NOMO-1 treated with dmso at 0.1 percent for 144 hours (cell line): Measurements from ENCODE around the gene TBC1D9.

Experiments
- DNase-seq: peaks from one replicate; lab custom pipeline; 2025; ENCODE audit not compliant: unreplicated experiment; lab: John Stamatoyannopoulos, UW

The TBC1D9 gene

GRCh38 chr4:140725556-140725955 is 30.6 kb downstream of the TBC1D9 start:
- no peak for DNase-seq

- no peak for DNase-seq
These were observed 31.4 kb downstream of the TBC1D9 start for GRCh38 chr4:140724760-140725159.

DNA sequence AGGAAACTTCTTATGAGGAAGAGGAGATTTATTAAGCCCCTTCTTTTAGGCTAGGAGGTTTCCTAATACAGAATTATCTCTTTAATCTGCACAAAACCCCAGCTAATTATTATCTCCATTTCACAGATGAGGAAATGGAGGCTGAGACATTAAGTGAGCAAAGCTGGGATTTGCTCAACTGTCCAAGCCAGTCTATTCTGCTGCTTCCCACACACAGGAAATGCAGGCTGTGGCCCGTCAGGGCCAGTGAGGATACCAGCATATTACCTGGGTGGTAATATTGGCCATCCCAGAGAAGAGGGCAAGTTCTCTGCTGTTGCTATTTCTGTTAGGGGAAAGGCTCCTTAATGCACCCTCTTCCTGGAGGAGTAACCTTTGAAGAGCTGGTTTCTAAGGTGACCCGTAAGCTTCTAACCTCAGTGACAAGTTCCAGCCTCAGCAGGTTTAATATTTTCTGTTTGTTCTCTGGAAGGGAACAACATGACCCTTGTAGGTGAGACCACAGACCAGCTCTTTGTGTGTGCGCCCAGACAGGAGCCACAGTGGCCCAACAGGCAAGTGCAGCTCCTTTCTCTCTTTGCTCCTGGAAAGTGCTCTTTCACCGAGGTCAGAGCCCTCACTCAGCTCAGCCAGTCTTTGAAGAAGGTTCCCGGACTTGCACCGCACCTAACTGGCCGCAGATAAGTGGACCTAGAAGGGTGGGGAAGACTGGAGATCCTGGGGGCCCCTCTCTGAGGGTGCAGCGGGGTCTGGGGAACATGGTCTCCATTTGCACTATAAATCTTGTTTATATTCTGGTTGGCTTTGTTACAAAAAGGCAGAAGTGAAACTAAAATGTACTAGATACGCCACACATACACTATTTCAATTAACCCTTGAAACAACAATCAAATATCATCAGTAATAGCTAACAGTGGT is 35.5 kb downstream of the TBC1D9 start:
- peak; percentile 56 for DNase-seq

DNA sequence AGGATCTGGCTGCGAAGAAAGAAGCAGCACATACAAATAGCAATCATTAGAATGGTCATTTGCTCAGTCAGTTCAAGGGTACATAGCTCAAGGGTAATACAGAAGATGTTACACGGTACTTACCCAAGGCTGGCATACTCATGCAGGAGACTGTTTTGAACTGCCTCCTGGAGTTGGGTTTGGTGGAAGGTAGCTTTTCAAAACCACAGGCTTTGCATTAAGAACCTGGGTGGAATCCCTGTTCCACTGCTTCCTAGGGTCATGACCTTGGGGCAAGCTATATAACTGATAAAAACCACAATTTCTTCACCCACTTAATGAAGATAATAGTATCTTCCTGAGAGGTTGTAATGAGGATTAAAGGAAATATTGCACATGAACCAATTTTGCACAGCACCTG is 36.5 kb downstream of the TBC1D9 start:
- no peak for DNase-seq

- no peak for DNase-seq
These were observed 37.2 kb downstream of the TBC1D9 start for GRCh38 chr4:140719022-140719421.

DNA sequence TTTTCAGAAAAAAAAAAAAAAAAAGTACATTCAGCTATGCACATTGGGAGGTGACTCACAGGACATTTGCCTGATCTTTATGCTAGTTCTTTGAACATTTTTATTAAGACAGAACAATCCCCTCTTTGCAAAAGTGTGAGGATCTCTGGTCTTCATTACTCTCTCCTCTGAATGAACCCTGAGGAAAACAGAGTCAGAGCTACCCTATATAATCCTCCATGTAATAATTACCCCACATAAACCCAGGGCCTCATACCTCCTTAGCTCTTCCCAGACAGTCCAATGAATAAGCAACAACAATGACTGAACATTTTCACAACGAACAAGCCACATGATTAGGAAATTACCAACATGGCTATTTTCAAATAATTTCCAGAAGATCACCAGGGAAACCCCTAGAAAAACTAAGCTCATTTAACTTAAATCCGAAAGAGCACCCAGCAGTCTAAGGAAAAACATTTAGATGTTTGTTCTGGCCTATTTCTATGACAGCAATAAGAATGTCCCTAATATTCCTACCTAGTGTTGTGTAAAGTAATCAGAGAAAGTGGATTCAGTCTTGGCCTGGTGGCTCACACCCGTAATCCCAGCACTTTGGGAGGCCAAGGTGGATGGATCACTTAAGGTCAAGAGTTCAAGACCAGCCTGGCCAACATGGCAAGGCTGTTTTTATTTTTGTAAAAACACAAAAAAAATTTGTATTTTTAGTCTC is 37.8 kb downstream of the TBC1D9 start:
- peak; percentile 30 for DNase-seq

- DNase-seq = no peak
These were observed 38.9 kb downstream of the TBC1D9 start for GRCh38 chr4:140717313-140717712.

DNA sequence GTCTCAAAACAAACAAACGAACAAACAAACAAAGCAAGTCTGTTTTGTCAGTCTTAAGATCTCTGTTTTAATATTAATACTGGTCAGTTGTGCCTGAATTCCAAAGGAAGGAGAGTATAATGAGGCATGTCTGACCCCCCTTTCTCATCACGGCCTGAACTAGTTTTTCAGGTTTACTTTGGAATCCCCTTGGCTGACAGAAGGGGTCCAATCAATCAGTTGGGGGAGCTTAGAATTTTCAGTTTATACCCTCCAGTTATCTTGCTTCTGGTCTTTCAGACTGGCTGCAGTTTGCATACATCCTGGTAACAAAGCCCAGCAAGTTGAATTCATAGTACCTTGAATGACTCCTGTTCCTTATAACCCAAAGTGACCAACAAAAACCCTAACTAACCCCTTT is 41.1 kb downstream of the TBC1D9 start:
- no peak for DNase-seq

GRCh38 chr4:140711910-140712309 is 44.3 kb downstream of the TBC1D9 start:
- no peak for DNase-seq

GRCh38 chr4:140710908-140711622 is 45.1 kb downstream of the TBC1D9 start:
- DNase-seq = no peak

DNA sequence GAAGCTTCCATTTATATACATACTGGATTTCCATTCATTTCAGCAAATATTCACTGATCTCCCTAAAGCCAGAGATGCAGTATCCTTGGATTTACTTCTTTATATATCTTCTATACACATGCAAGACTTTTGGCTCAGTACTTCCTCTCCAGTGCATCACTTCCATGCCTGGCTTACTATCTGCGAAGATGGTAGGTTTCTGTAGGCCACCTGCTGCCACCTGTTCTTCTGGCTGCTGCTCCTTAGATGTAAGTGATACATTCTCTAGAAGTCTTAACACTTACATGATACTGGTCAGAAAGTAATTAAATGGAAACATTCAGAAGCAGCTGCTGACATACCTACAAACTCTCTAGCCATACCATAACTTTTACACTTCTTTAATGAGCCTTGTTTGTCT is 48.9 kb downstream of the TBC1D9 start:
- no peak for DNase-seq

- no peak for DNase-seq
These were observed 49.5 kb downstream of the TBC1D9 start for GRCh38 chr4:140706665-140707064.

- DNase-seq = no peak
These were observed 49.9 kb downstream of the TBC1D9 start for GRCh38 chr4:140706276-140706625.

DNA sequence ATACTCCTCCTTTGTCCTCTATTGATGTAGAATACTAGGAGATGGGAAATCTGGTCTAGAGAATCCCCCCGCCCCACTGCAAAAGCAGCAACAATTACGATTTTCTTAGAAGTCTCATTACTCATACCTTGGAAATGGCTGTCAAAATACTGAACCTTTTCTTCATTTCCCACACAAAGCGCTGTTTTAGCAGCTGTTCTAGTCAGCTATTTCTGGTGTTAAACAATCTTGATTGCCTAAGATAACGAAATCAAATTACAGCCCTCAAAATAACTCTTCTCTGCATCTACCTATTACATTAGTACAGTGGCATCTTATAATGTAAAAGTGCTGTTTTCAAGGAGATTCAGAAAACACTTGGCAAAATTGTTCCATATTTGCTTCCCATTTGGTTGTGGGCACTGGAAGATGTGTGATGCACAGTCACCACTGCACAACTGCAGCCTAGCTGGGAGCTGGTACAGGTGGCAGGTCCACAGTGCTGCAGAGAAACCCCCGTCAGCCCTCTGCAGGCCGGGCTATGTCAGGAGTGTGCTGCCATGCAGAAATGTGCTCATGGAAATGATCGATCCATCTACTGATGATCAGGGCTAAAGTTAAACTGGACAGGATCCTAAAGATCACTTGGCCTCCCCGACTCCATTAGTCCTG is 50.4 kb downstream of the TBC1D9 start:
- DNase-seq = no peak

DNA sequence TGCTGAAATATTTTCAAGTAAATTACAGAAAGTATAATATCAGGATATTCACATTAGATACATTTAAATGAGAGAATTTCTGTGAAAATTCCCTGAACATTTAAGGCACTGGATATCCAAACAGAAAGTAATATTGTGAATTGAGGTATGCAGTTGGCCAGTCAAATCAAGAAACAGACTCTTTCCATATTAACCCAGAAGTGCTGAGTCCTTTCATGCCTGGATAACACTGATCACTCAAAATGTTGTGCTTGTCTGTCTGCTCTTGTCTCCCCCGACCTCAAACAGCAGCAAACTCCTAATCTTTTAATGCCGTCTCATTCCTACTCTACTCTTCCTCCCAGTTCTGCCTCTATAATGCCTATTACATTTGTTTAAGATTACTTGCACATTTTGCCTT is 51.2 kb downstream of the TBC1D9 start:
- DNase-seq = no peak

DNA sequence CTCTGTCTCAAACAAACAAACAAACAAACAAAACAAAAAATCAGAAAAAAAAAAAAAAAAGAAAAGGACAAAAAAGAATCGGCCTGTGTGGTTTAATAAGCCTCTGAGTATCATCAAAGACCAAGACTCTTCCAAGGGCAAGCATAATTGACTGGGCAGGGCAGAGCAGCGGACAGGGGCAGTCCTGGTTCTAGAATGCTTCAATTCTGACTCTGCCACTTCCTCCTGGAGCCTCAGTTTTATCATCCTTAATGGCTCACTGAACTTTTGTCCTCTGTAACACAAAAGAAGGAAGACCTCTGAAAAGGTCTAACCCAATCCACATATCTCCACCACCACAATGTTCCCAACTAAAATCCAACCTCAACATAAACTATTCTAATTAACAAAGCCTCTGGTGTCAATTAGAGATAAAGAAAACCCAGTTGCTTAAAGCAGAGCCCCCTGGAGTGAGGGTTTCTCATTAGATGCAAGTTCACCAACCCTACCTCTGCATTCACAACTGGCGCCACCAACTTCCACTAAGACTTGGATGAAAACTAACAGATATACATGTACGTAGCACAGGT is 51.7 kb downstream of the TBC1D9 start:
- DNase-seq = no peak

DNA sequence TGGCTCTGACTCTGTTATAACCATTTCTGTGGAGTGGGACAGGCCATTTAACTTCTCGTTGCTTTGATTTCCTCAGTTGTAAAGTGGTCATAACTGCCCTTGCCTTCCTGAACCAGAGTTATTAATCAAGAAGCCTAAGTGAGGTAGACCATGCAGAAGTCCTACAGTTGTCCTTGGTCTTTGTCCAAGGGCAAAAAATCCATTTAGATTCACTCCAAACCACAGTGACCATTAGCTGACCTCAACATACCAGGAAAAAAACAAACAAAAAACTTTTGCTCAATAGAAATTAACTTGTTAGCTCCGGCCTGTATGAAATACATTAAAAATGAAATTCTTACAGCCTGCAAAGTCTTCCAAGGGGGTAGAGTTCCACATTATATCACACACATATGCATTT is 52.7 kb downstream of the TBC1D9 start:
- no peak for DNase-seq

- no peak for DNase-seq
These were observed 54.0 kb downstream of the TBC1D9 start for GRCh38 chr4:140702096-140702757.

DNA sequence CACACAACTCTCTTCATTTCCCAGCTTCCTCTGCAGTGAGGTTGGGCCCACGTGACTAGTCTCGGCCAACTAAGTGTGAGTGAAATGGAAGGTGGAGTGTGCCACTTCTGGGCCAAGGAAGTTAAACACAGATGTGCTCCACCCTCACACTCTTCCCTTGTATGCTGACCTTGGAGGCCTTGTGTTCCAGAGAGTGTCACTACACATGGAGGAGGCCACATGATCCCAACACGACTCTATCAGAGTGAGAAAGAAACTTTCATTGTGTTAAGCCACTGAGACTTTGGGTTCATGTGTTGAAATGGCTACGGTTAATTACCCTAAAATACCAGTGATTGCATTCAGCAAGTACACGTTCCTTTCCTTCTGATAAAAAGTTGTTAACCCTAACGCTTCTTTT is 55.1 kb downstream of the TBC1D9 start:
- no peak for DNase-seq
